Fibroblast of villous mesenchyme (primary cell): Measurements from ENCODE around the gene PLA2G12A. TPM values are rescaled to one million over a fixed set of nuclear protein-coding genes. Genes with fewer than 3 reads are reported as not detected.

Source experiments
- DNase-seq: peaks from one replicate; pipeline ENCODE4 v3.0.0-alpha.2; 2010; ENCODE audit warnings: low read depth
- H3K4me3 ChIP-seq: 2 replicates; pipeline ENCODE4 v1.5.1; 2011; ENCODE audit warnings: low read depth, mild to moderate bottlenecking, low read length
- CTCF ChIP-seq: IDR thresholded peaks from 2 replicates; pipeline ENCODE4 v1.5.1; 2012; ENCODE audit warnings: low read depth, mild to moderate bottlenecking, low read length; ENCODE audit not compliant: insufficient read depth
- total RNA-seq: library from RNA; depleted of rRNA; stranded (reverse); fragments of >200 nt; gene quantifications from 2 replicates; pipeline ENCODE4 v1.2.3, GENCODE V29; 2012

PLA2G12A gene
- total RNA-seq, 1 donor: 11.7 TPM

GRCh38 chr4:109745830-109746229 is 16.0 kb upstream of the PLA2G12A start:
- no peak overlapping the region for H3K4me3 ChIP-seq
- no peak for TF ChIP-seq CTCF
- no peak for DNase-seq

GRCh38 chr4:109739547-109739946 is 9.7 kb upstream of the PLA2G12A start:
- no peak for DNase-seq
- no peak overlapping the region for H3K4me3 ChIP-seq
- no peak for TF ChIP-seq CTCF

- no peak for DNase-seq
- no peak overlapping the region for H3K4me3 ChIP-seq
- no peak for TF ChIP-seq CTCF
Measured at GRCh38 chr4:109738104-109738872, 8.4 kb upstream of the PLA2G12A start.

- no peak for TF ChIP-seq CTCF
- DNase-seq: peak; percentile 56
- H3K4me3 ChIP-seq: no peak overlapping the region
Measured at GRCh38 chr4:109735566-109736365, 5.9 kb upstream of the PLA2G12A start.

- no peak overlapping the region for H3K4me3 ChIP-seq
- DNase-seq: no peak
- no peak for TF ChIP-seq CTCF
Measured at GRCh38 chr4:109733728-109734127, 3.9 kb upstream of the PLA2G12A start.

GRCh38 chr4:109730619-109731545 is 1.0 kb upstream of the PLA2G12A start:
- no peak for TF ChIP-seq CTCF
- peak overlapping the region; percentile 90 for H3K4me3 ChIP-seq
- peak; percentile 24 for DNase-seq
